Measurements from ENCODE around the gene PRKCZ. TPM values are rescaled to one million over a fixed set of nuclear protein-coding genes. Genes with fewer than 3 reads are reported as not detected.

The PRKCZ gene
- total and polyA plus RNA-seq, 2 of the 4 experiments (the other 2 are of a cell fraction) = 2.0 to 3.5 TPM

GRCh38 chr1:2091611-2092604 lies 41.7 kb downstream of the PRKCZ start:
- DNase-seq = no peak
- Histone ChIP-seq H3K9ac (ENCODE audit: low read depth, low read length) (no peak overlapping the region), H3K14ac (replicated peaks; ENCODE audit: low read depth, low read length) (no peak overlapping the region), H3K4ac (ENCODE audit: low read depth, low read length) (no peak overlapping the region), H3K4me2 (ENCODE audit: low read depth, low read length) (no peak overlapping the region), H3K23ac (ENCODE audit: low read depth, low read length) (no peak overlapping the region), H3K79me1 (ENCODE audit: low read depth in 1 of 2, low read length in 2 of 2) (no peaks in the 10 kb centered on the region), H4K8ac (ENCODE audit: low read depth in 2 of 2, low read length in 2 of 2) (no peak overlapping the region), H3K27ac (ENCODE audit: insufficient read depth, low read length) (no peak overlapping the region), H2BK20ac (ENCODE audit: low read depth, low read length) (no peak overlapping the region), H3K9me3 (ENCODE audit: control insufficient read depth, insufficient read depth, low read length) (peaks cover 4% of the 10 kb centered on the region), H3K18ac (ENCODE audit: low read depth, low read length) (no peak overlapping the region), H3K9me1 (ENCODE audit: insufficient read depth, low read length) (peaks cover 4% of the 10 kb centered on the region; the same call in 1 of the 2 replicates), H4K91ac (ENCODE audit: insufficient read depth, low read depth, low read length) (no peak overlapping the region), H3K56ac (ENCODE audit: extremely low read depth, insufficient read depth, low read length) (no peak overlapping the region), H2BK120ac (ENCODE audit: low read depth, low read length) (no peak overlapping the region), H2BK15ac (ENCODE audit: low read depth, low read length) (no peak overlapping the region), H3K36me3 (ENCODE audit: control insufficient read depth, insufficient read depth, low read length) (no peaks in the 10 kb centered on the region), H2AFZ (replicated peaks; ENCODE audit: low read length, poor library complexity) (no peak overlapping the region), H3K4me3 (ENCODE audit: insufficient read depth, low read depth, low read length) (no peak overlapping the region), H2AK9ac (replicated peaks; ENCODE audit: low read depth, low read length, poor library complexity) (no peak overlapping the region), H2AK5ac (ENCODE audit: low read depth, low read length) (no peak overlapping the region), H2BK5ac (ENCODE audit: low read depth, low read length, poor library complexity, severe bottlenecking) (no peak overlapping the region), H4K20me1 (ENCODE audit: insufficient read depth, low read length) (no peaks in the 10 kb centered on the region), H3K4me1 (ENCODE audit: control insufficient read depth, insufficient read depth, low read length) (peaks cover 6% of the 10 kb centered on the region), H3K27me3 (ENCODE audit: control insufficient read depth, insufficient read depth, low read length) (peaks cover 2% of the 10 kb centered on the region; the same call in 1 of the 2 replicates), H4K5ac (ENCODE audit: low read depth, low read length) (no peak overlapping the region)
- no TSS peak for BruUV-seq (replicated peaks)
- dilution Hi-C loops (cut with HindIII; ENCODE audit: low sequenced_read_pairs, unreplicated experiment) (no loop called here), in situ Hi-C loops (cut with MboI; ENCODE audit: low sequenced_read_pairs) (no loop called here), intact Hi-C loops (cut with micrococcal nuclease) (loop anchor here (5.0 kb wide), 1 partner anchor 80 kb away; no protein-coding TSS in a partner anchor)
- ChIA-PET CTCF (interaction anchor here (1.3 kb wide), 1 partner anchor 83 kb away, joined by 4 read pairs; no protein-coding TSS in a partner anchor), POLR2A (ENCODE audit: unreplicated experiment) (no interaction called here)
- ATAC-seq (ENCODE audit: low read depth) = peak; percentile 21; the same call in 1 of the 2 replicates
- WGBS, 2 experiments (ENCODE audit: extremely low coverage in 2 of 2, insufficient read length in 1 of 2) = 53% methylated on average over 11 of the region's 48 CpGs; no CpG with 5 or more reads in 1 of the 2 experiments
- TF ChIP-seq NFE2L2 (IDR thresholded peaks at IDR 0.05; ENCODE audit: low read depth, low read length) (no peak), RFX5 (IDR thresholded peaks at IDR 0.05; ENCODE audit: low read depth, low read length) (no peak), MXI1 (IDR thresholded peaks at IDR 0.05; ENCODE audit: borderline replicate concordance, low read depth, low read length) (no peak), MAZ (IDR thresholded peaks at IDR 0.05; ENCODE audit: borderline replicate concordance, low read depth, low read length) (no peak), BHLHE40 (IDR thresholded peaks at IDR 0.05; ENCODE audit: low read depth, low read length) (no peak), POLR2A (IDR thresholded peaks at IDR 0.05; ENCODE audit: low read depth, low read length) (no peak), USF2 (IDR thresholded peaks at IDR 0.05; ENCODE audit: low read depth, low read length) (no peak), CHD1 (IDR thresholded peaks at IDR 0.05; ENCODE audit: low read depth, low read length) (no peak), RCOR1 (IDR thresholded peaks at IDR 0.05; ENCODE audit: insufficient replicate concordance, low read length) (no peak), MAFK (IDR thresholded peaks at IDR 0.05; ENCODE audit: low read depth, low read length) (no peak), FOS (IDR thresholded peaks at IDR 0.05; ENCODE audit: low read depth, low read length) (no peak), ELK1 (IDR thresholded peaks at IDR 0.05; ENCODE audit: borderline replicate concordance, low read depth, low read length) (no peak), CTCF (conservative IDR thresholded peaks at IDR 0.05; ENCODE audit: low read depth, low read length) (peak; percentile 50), RAD21 (IDR thresholded peaks at IDR 0.05; ENCODE audit: low read length) (peak; percentile 48)
